H1 (cell line): Measurements from ENCODE around the gene EPB42. TPM values are rescaled to one million over a fixed set of nuclear protein-coding genes. Genes with fewer than 3 reads are reported as not detected.

ENCODE experiments used
- CTCF ChIA-PET: fragments of 300-600 bp; sonication (Branson Sonifier 250); formaldehyde crosslinking; loops from one replicate; lab custom pipeline; 2021; ENCODE audit not compliant: partially characterized antibody; lab: Charles Lee
- POLR2A ChIA-PET: fragments of 300-600 bp; sonication (Branson Sonifier 250); formaldehyde crosslinking; loops from one replicate; lab custom pipeline; 2021; ENCODE audit warnings: inconsistent platforms; ENCODE audit not compliant: partially characterized antibody; lab: Charles Lee
- DNase-seq, 2 experiments: peaks; one replicate each; pipeline versions ENCODE4 v3.0.0 to v3.0.0-alpha.2; 2010 to 2022; ENCODE audit warnings: low spot score in 2 of 2, low read depth in 1 of 2, mixed read lengths in 1 of 2
- FAIRE-seq: peaks from 2 replicates; lab custom pipeline; 2011; peaks lifted over from hg19 to GRCh38; lab: Jason Lieb, UNC
- H2AFZ ChIP-seq: 2 replicates; pipeline ENCODE4 v1.8.1; 2012; ENCODE audit warnings: low read length, inconsistent platforms
- H2AK5ac ChIP-seq: 2 replicates; pipeline ENCODE4 v1.6.1; 2013; ENCODE audit warnings: low read depth, low read length
- H2BK120ac ChIP-seq: replicated peaks from 2 replicates; pipeline ENCODE3; 2013; ENCODE audit warnings: low read depth, low read length, inconsistent platforms
- H2BK12ac ChIP-seq: 2 replicates; pipeline ENCODE4 v1.6.1; 2013; ENCODE audit warnings: low read depth, low read length
- H2BK15ac ChIP-seq: 2 replicates; pipeline ENCODE4 v1.6.1; 2013; ENCODE audit warnings: low read length
- H2BK20ac ChIP-seq: 2 replicates; pipeline ENCODE4 v1.6.1; 2013; ENCODE audit warnings: low read length
- H2BK5ac ChIP-seq: 2 replicates; pipeline ENCODE4 v1.6.1; 2013; ENCODE audit warnings: low read depth, low read length
- H3K14ac ChIP-seq: 2 replicates; pipeline ENCODE4 v1.6.1; 2013; ENCODE audit warnings: inconsistent platforms; ENCODE audit not compliant: insufficient read length
- H3K18ac ChIP-seq: 2 replicates; pipeline ENCODE4 v1.6.1; 2013; ENCODE audit warnings: low read length; ENCODE audit errors: extremely low read depth
- H3K23ac ChIP-seq: 2 replicates; pipeline ENCODE4 v1.6.1; 2013; ENCODE audit warnings: inconsistent platforms; ENCODE audit not compliant: insufficient read length
- H3K23me2 ChIP-seq: 2 replicates; pipeline ENCODE4 v1.6.1; 2013; ENCODE audit warnings: low read depth, low read length
- H3K27ac ChIP-seq: 2 replicates; pipeline ENCODE4 v1.6.1; 2011; ENCODE audit warnings: low read depth, low read length, inconsistent platforms
- H3K27me3 ChIP-seq, 4 experiments: replicated peaks in 1 of 4; 1 replicate in 1 of 4; 2 replicates in 3 of 4; pipeline versions ENCODE4 v1.6.1 to v1.8.1; 2011 to 2013; ENCODE audit warnings: low read length in 3 of 4, mild to moderate bottlenecking in 3 of 4, inconsistent platforms in 2 of 4, mixed read lengths in 2 of 4, moderate library complexity in 1 of 4; ENCODE audit not compliant: control insufficient read depth in 3 of 4, insufficient read depth in 3 of 4; ENCODE audit errors: extremely low read depth in 1 of 4
- H3K36me3 ChIP-seq, 4 experiments: 2 replicates each; pipeline versions ENCODE4 v1.6.1 to v1.8.1; 2011 to 2013; ENCODE audit warnings: mild to moderate bottlenecking in 4 of 4, low read length in 3 of 4, moderate library complexity in 2 of 4, control low read depth in 1 of 4, inconsistent platforms in 1 of 4; ENCODE audit not compliant: insufficient read depth in 4 of 4, control insufficient read depth in 2 of 4
- H3K4ac ChIP-seq: replicated peaks from 2 replicates; pipeline ENCODE3; 2013; ENCODE audit warnings: low read length, low read depth, mixed read lengths, inconsistent platforms; ENCODE audit not compliant: insufficient read length
- H3K4me1 ChIP-seq, 4 experiments: replicated peaks in 1 of 4; 1 replicate in 1 of 4; 2 replicates in 3 of 4; pipeline versions ENCODE4 v1.6.1 to v1.8.1; 2011 to 2013; ENCODE audit warnings: low read length in 3 of 4, inconsistent platforms in 2 of 4, mixed read lengths in 1 of 4; ENCODE audit not compliant: insufficient read depth in 4 of 4, control insufficient read depth in 3 of 4
- H3K4me2 ChIP-seq, 2 experiments: 2 replicates each; pipeline versions ENCODE4 v1.6.1 to v1.8.1; 2011 to 2013; ENCODE audit warnings: low read depth in 2 of 2, low read length in 2 of 2, control low read depth in 1 of 2, inconsistent platforms in 1 of 2, mild to moderate bottlenecking in 1 of 2; ENCODE audit not compliant: insufficient read depth in 1 of 2
- H3K4me3 ChIP-seq, 4 experiments: fragments of 200-600, 300-600 bp in 1 of 4; sonication (generic), shearing (Covaris generic), sonication (Bioruptor Twin) in 1 of 4; 2 replicates each; pipeline versions ENCODE4 v1.5.1 to v1.8.1; 2011 to 2016; ENCODE audit warnings: low read length in 4 of 4, low read depth in 3 of 4, control low read depth in 2 of 4, inconsistent platforms in 2 of 4, mild to moderate bottlenecking in 2 of 4, mixed read lengths in 1 of 4, moderate library complexity in 1 of 4; ENCODE audit not compliant: insufficient read depth in 2 of 4; ENCODE audit errors: extremely low read depth in 1 of 4
- H3K56ac ChIP-seq: replicated peaks from 2 replicates; pipeline ENCODE3; 2013; ENCODE audit warnings: low read depth, mild to moderate bottlenecking, mixed read lengths, low read length, inconsistent platforms; ENCODE audit not compliant: insufficient read length
- H3K79me1 ChIP-seq: 2 replicates; pipeline ENCODE4 v1.6.1; 2013; ENCODE audit warnings: low read depth, low read length, control low read depth
- H3K79me2 ChIP-seq, 2 experiments: 2 replicates each; pipeline versions ENCODE4 v1.6.1 to v1.8.1; 2012 to 2013; ENCODE audit warnings: low read length in 2 of 2, mild to moderate bottlenecking in 2 of 2, inconsistent platforms in 1 of 2; ENCODE audit not compliant: insufficient read depth in 2 of 2, control insufficient read depth in 1 of 2
- H3K9ac ChIP-seq, 4 experiments: replicated peaks in 1 of 4; 1 replicate in 1 of 4; 2 replicates in 3 of 4; pipeline versions ENCODE4 v1.6.1 to v1.8.1; 2011 to 2013; ENCODE audit warnings: low read depth in 3 of 4, low read length in 3 of 4, control low read depth in 2 of 4, mild to moderate bottlenecking in 2 of 4, moderate library complexity in 2 of 4, inconsistent platforms in 1 of 4; ENCODE audit errors: extremely low read depth in 1 of 4
- H3K9me3 ChIP-seq, 2 experiments: 2 replicates each; pipeline versions ENCODE4 v1.6.1 to v1.8.1; 2012 to 2013; ENCODE audit warnings: mild to moderate bottlenecking in 2 of 2, moderate library complexity in 2 of 2, control low read depth in 1 of 2, inconsistent platforms in 1 of 2, low read depth in 1 of 2, low read length in 1 of 2, mixed read lengths in 1 of 2; ENCODE audit not compliant: insufficient read depth in 2 of 2
- H4K20me1 ChIP-seq, 2 experiments: replicated peaks in 1 of 2; 2 replicates each; pipeline versions ENCODE3 to v1.8.1; 2011 to 2013; ENCODE audit warnings: inconsistent platforms in 2 of 2, low read length in 2 of 2, mild to moderate bottlenecking in 1 of 2; ENCODE audit not compliant: insufficient read depth in 2 of 2, control insufficient read depth in 1 of 2
- H4K5ac ChIP-seq: 2 replicates; pipeline ENCODE4 v1.6.1; 2013; ENCODE audit warnings: low read length, low read depth, mixed read lengths, inconsistent platforms; ENCODE audit not compliant: insufficient read length
- H4K8ac ChIP-seq: 2 replicates; pipeline ENCODE4 v1.8.0; 2013; ENCODE audit warnings: mild to moderate bottlenecking, moderate library complexity, low read length, inconsistent platforms; ENCODE audit not compliant: insufficient read depth; ENCODE audit errors: extremely low read depth
- H4K91ac ChIP-seq: replicated peaks from 2 replicates; pipeline ENCODE3; 2013; ENCODE audit warnings: low read length, mixed read lengths, inconsistent platforms; ENCODE audit not compliant: insufficient read length
- CTBP2 ChIP-seq: IDR thresholded peaks from 2 replicates; pipeline ENCODE4 v1.7.0; 2011; ENCODE audit warnings: borderline replicate concordance, mild to moderate bottlenecking, moderate library complexity, mixed read lengths, low read length; ENCODE audit not compliant: insufficient read depth, insufficient read length
- KDM1A ChIP-seq: fragments of 200-600, 300-600 bp; sonication (generic); IDR thresholded peaks from 2 replicates; pipeline ENCODE4 v1.7.1; 2016; ENCODE audit warnings: mild to moderate bottlenecking, low read length, borderline replicate concordance
- KDM5A ChIP-seq: fragments of 200-600 bp; IDR thresholded peaks from 2 replicates; pipeline ENCODE4 v1.7.1; 2012; ENCODE audit warnings: mild to moderate bottlenecking, low read length, inconsistent platforms, mixed read lengths
- NRF1 ChIP-seq: IDR thresholded peaks from 2 replicates; pipeline ENCODE4 v1.6.1; 2011; ENCODE audit warnings: mild to moderate bottlenecking, low read depth, low read length, improper control_type of control experiment
- RXRA ChIP-seq: IDR thresholded peaks from 2 replicates; pipeline ENCODE4 v1.6.1; 2011; ENCODE audit warnings: low read depth, mild to moderate bottlenecking, low read length, moderate library complexity; ENCODE audit not compliant: insufficient read depth
- WGBS, 2 experiments: shearing (Covaris generic) in 1 of 2; methylation state at CpG; one replicate each; pipeline versions ENCODE4 v1.1.6 to v1.1.7; 2013 to 2015; ENCODE audit warnings: low lambda C conversion rate in 2 of 2, mixed read lengths in 2 of 2, inconsistent platforms in 1 of 2, low coverage in 1 of 2, missing lambda C conversion rate in 1 of 2; ENCODE audit not compliant: insufficient replicate concordance in 2 of 2, insufficient coverage in 1 of 2, insufficient read length in 1 of 2; ENCODE audit errors: extremely low coverage in 1 of 2, missing lambda C conversion rate in 1 of 2; 5-methylcytosine and 5-hydroxymethylcytosine counted together
- polyA plus RNA-seq, 7 experiments: library from polyadenylated mRNA; depleted of rRNA in 3 of 7; stranded (reverse) in 5 of 7; unstranded in 2 of 7; fragments of >200 nt in 5 of 7; fragments of 200-250 nt in 2 of 7; gene quantifications; 1 replicate in 5 of 7; 2 replicates in 1 of 7; 4 replicates in 1 of 7; pipeline versions ENCODE4 v1.2.1 to v1.2.3, GENCODE V29; 2011 to 2013; ENCODE audit warnings: missing spikeins in 2 of 7, mixed read lengths in 2 of 7
- total RNA-seq: library from RNA; stranded (reverse); fragmentation: NEBNext Ultra II Directional; extraction: Animal tissue kit (Norgen Biotek cat#: 25700); gene quantifications from 2 replicates; pipeline ENCODE4 v1.2.1, GENCODE V29; 2021
- TF ChIP-seq, protein P1 (sequence below): IDR thresholded peaks from 2 replicates; pipeline ENCODE4 v1.6.1; 2011; ENCODE audit warnings: low read length, improper control_type of control experiment
- TF ChIP-seq, protein P2 (sequence below), 3 experiments: IDR thresholded peaks; 1 replicate in 2 of 3; 2 replicates in 1 of 3; pipeline versions ENCODE4 v1.5.1 to v1.6.1; 2011; ENCODE audit warnings: low read length in 3 of 3, mild to moderate bottlenecking in 3 of 3, inconsistent platforms in 2 of 3, low read depth in 1 of 3, moderate library complexity in 1 of 3; ENCODE audit not compliant: insufficient read depth in 1 of 3; ENCODE audit errors: control extremely low read depth in 1 of 3

The EPB42 gene
- total and polyA plus RNA-seq, 2 of the 8 experiments (the other 6 are each of a cell fraction or from before 2014, with no cell fraction given), result not detected

DNA sequence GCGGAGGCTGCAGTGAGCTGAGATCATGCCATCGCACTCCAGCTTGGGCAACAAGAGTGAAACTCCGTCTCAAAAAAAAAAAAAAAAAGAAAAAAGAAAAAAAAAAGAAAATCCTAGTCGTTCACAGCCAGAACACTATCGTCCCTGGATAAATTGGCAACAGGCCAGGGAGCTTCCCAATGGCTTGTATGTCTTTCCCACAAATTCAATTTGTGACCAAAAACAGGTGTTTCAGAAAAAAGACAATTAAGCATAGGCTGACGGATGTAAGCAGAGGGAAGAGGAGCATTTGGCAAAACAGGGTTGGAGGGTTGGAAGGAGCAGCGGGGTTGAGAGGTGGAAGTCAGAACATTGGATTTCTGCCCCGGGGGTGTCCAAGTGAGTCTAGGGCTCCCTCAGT lies 8.5 kb downstream of the EPB42 start:
- Histone ChIP-seq H3K23ac (no peak overlapping the region), H2BK15ac (no peak overlapping the region), H3K4me1 (peaks cover 0 to 3% (median 0%) of the 10 kb centered on the region in 4 experiments; a peak in 2 of 7 replicates), H4K20me1 (no peaks in the 10 kb centered on the region), H3K56ac (no peak overlapping the region), H3K27me3 (no peaks in the 10 kb centered on the region), H4K8ac (no peak overlapping the region), H3K4me3 (no peak overlapping the region), H4K5ac (no peak overlapping the region), H3K4ac (no peak overlapping the region), H2AFZ (no peak overlapping the region), H2BK12ac (no peak overlapping the region), H2BK5ac (no peak overlapping the region), H3K4me2 (no peak overlapping the region), H2BK120ac (no peak overlapping the region), H3K14ac (no peak overlapping the region), H3K9ac (no peak overlapping the region), H4K91ac (no peak overlapping the region), H3K79me1 (no peaks in the 10 kb centered on the region; the same call in 1 of the 2 replicates), H3K9me3 (no peaks in the 10 kb centered on the region), H3K23me2 (no peaks in the 10 kb centered on the region), H2BK20ac (no peak overlapping the region), H3K18ac (no peak overlapping the region), H3K27ac (no peak overlapping the region), H2AK5ac (no peak overlapping the region), H3K36me3 (no peaks in the 10 kb centered on the region), H3K79me2 (no peaks in the 10 kb centered on the region)
- 87% methylated on average over 7 of the region's 8 CpGs; no CpG with 5 or more reads in 1 of the 2 experiments for WGBS, 2 experiments
- POLR2A ChIA-PET, result no interaction called here
- FAIRE-seq (no peak), DNase-seq (no peak)
- TF ChIP-seq NRF1 (no peak), KDM1A (no peak), KDM5A (no peak), CTBP2 (no peak), RXRA (no peak)
- TF ChIP-seq, protein P1, sequence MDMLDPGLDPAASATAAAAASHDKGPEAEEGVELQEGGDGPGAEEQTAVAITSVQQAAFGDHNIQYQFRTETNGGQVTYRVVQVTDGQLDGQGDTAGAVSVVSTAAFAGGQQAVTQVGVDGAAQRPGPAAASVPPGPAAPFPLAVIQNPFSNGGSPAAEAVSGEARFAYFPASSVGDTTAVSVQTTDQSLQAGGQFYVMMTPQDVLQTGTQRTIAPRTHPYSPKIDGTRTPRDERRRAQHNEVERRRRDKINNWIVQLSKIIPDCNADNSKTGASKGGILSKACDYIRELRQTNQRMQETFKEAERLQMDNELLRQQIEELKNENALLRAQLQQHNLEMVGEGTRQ, result no peak
- TF ChIP-seq, protein P2, sequence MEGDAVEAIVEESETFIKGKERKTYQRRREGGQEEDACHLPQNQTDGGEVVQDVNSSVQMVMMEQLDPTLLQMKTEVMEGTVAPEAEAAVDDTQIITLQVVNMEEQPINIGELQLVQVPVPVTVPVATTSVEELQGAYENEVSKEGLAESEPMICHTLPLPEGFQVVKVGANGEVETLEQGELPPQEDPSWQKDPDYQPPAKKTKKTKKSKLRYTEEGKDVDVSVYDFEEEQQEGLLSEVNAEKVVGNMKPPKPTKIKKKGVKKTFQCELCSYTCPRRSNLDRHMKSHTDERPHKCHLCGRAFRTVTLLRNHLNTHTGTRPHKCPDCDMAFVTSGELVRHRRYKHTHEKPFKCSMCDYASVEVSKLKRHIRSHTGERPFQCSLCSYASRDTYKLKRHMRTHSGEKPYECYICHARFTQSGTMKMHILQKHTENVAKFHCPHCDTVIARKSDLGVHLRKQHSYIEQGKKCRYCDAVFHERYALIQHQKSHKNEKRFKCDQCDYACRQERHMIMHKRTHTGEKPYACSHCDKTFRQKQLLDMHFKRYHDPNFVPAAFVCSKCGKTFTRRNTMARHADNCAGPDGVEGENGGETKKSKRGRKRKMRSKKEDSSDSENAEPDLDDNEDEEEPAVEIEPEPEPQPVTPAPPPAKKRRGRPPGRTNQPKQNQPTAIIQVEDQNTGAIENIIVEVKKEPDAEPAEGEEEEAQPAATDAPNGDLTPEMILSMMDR (IDR thresholded peaks at IDR 0.05; ENCODE audit: control extremely low read depth in 1 of 3, insufficient read depth in 1 of 3, low read depth in 1 of 3, low read length in 3 of 3), result no peak
- CTCF ChIA-PET, result interaction anchor here (0.6 to 9.6 kb wide), 8 partner anchors 8 to 423 kb away, joined by 3 to 109 read pairs (median 8); no protein-coding TSS in a partner anchor
